Ovary (tissue), 3 donors: ENCODE results near the gene TULP4.

ENCODE experiments used
- POLR2A ChIP-seq: fragments of 450-650 bp; IDR thresholded peaks from one replicate; pipeline ENCODE4 v1.6.1; 2017; ENCODE audit warnings: antibody characterized with exemption, mild to moderate bottlenecking, moderate library complexity
- TF ChIP-seq, protein P1 (sequence below), 3 donors: fragments of 450-650 bp in 2 of 3; fragments of 200-600 bp in 1 of 3; IDR thresholded peaks; one replicate each; pipeline versions ENCODE4 v1.5.1 to v1.8.0; 2016 to 2022; ENCODE audit warnings: antibody characterized with exemption in 3 of 3, mild to moderate bottlenecking in 1 of 3
- donor health status: DM: no; HTN: no; CAD: no.

DNA sequence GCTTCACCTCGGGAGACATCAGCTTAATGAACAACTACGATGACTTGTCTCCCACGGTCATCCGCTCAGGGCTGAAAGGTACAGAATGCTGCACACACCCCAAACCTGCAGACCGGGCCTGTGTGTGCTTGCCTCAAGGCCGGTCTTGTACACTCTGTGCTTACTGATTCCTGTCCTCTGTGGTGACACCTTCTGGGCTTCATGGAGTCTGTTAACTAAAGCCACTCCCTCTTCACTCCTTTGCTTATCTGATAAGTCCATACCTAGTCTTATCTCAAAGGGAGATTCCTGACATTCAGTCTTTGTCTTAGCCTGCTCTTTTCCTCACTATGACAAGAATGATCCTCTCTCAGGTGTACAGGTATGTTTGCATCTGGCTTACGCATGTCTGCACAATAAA lies 139.9 kb downstream of the TULP4 start:
- TF ChIP-seq, protein P1, sequence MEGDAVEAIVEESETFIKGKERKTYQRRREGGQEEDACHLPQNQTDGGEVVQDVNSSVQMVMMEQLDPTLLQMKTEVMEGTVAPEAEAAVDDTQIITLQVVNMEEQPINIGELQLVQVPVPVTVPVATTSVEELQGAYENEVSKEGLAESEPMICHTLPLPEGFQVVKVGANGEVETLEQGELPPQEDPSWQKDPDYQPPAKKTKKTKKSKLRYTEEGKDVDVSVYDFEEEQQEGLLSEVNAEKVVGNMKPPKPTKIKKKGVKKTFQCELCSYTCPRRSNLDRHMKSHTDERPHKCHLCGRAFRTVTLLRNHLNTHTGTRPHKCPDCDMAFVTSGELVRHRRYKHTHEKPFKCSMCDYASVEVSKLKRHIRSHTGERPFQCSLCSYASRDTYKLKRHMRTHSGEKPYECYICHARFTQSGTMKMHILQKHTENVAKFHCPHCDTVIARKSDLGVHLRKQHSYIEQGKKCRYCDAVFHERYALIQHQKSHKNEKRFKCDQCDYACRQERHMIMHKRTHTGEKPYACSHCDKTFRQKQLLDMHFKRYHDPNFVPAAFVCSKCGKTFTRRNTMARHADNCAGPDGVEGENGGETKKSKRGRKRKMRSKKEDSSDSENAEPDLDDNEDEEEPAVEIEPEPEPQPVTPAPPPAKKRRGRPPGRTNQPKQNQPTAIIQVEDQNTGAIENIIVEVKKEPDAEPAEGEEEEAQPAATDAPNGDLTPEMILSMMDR (IDR thresholded peaks at IDR 0.05): no peak
- no peak for TF ChIP-seq POLR2A
